ENCODE results near the gene GSS. TPM values are rescaled to one million over a fixed set of nuclear protein-coding genes. Genes with fewer than 3 reads are reported as not detected.

The GSS gene
- total RNA-seq, 1 experiment from 2014 or later, result 131 TPM

- POLR2A ChIA-PET (ENCODE audit: unreplicated experiment), result interaction anchor here (0.5 to 0.7 kb wide), 3 partner anchors 28 to 335 kb away, joined by 3 to 7 read pairs (median 4); no protein-coding TSS in a partner anchor
Observed at GRCh38 chr20:34983089-34983820, 27.6 kb upstream of the GSS start.

GRCh38 chr20:34982270-34983088 is 26.9 kb upstream of the GSS start:
- Histone ChIP-seq H3K4me2 (no peak overlapping the region), H4K20me1 (ENCODE audit: insufficient read depth) (no peaks in the 10 kb centered on the region), H3K4me3 (no peak overlapping the region), H3K36me3 (ENCODE audit: low read depth) (no peaks in the 10 kb centered on the region), H3F3A (ENCODE audit: insufficient read depth, low read depth) (no peaks in the 10 kb centered on the region), H3K27me3 (ENCODE audit: insufficient read depth, low read depth) (no peaks in the 10 kb centered on the region), H2AFZ (no peak overlapping the region), H3K9me3 (ENCODE audit: insufficient read depth, low read depth) (no peaks in the 10 kb centered on the region), H3K79me2 (ENCODE audit: low read depth) (no peaks in the 10 kb centered on the region), H3K4me1 (replicated peaks; ENCODE audit: insufficient read depth) (peaks cover 18% of the 10 kb centered on the region), H3K27ac (no peak overlapping the region), H3K9me2 (ENCODE audit: insufficient read depth) (no peaks in the 10 kb centered on the region)
- no peak for DNase-seq
- intact Hi-C loops (cut with micrococcal nuclease; ENCODE audit: unreplicated experiment), result loop anchor here (10.0 kb wide), 1 partner anchor 108 kb away; the partner anchor contains the start of genes ACSS2 and GGT7
- POLR2A ChIA-PET (ENCODE audit: unreplicated experiment), result no interaction called here
- CTCF ChIA-PET, result no interaction called here
- TF ChIP-seq CTCF (conservative IDR thresholded peaks at IDR 0.05) (no peak), EZH2 (IDR thresholded peaks at IDR 0.05; ENCODE audit: low read depth) (no peak)
- BruUV-seq (replicated peaks), result no TSS peak

More at GRCh38 chr20:34983089-34983820, 27.6 kb upstream of the GSS start:
- CTCF ChIA-PET, result no interaction called here
- Histone ChIP-seq H3K9me3 (ENCODE audit: insufficient read depth, low read depth) (no peaks in the 10 kb centered on the region), H3K4me1 (replicated peaks; ENCODE audit: insufficient read depth) (peaks cover 18% of the 10 kb centered on the region), H3K36me3 (ENCODE audit: low read depth) (no peaks in the 10 kb centered on the region), H3K9me2 (ENCODE audit: insufficient read depth) (no peaks in the 10 kb centered on the region), H3F3A (ENCODE audit: insufficient read depth, low read depth) (peaks cover 4% of the 10 kb centered on the region; the same call in 1 of the 2 replicates), H3K27me3 (ENCODE audit: insufficient read depth, low read depth) (no peaks in the 10 kb centered on the region), H3K4me2 (no peak overlapping the region), H2AFZ (no peak overlapping the region), H3K79me2 (ENCODE audit: low read depth) (no peaks in the 10 kb centered on the region), H3K27ac (no peak overlapping the region), H3K4me3 (no peak overlapping the region), H4K20me1 (ENCODE audit: insufficient read depth) (no peaks in the 10 kb centered on the region)
- no TSS peak for BruUV-seq (replicated peaks)
- no peak for TF ChIP-seq CTCF (conservative IDR thresholded peaks at IDR 0.05)
- TF ChIP-seq EZH2 (IDR thresholded peaks at IDR 0.05; ENCODE audit: low read depth), result no peak
- no peak for DNase-seq
- intact Hi-C loops (cut with micrococcal nuclease; ENCODE audit: unreplicated experiment), result loop anchor here (10.0 kb wide), 1 partner anchor 108 kb away; the partner anchor contains the start of genes ACSS2 and GGT7

- TF ChIP-seq EZH2 (IDR thresholded peaks at IDR 0.05; ENCODE audit: low read depth) (no peak), CTCF (conservative IDR thresholded peaks at IDR 0.05) (no peak)
- Histone ChIP-seq H3K79me2 (ENCODE audit: low read depth) (no peaks in the 10 kb centered on the region), H3K4me3 (no peak overlapping the region), H3K9me3 (ENCODE audit: insufficient read depth, low read depth) (no peaks in the 10 kb centered on the region), H3K4me1 (replicated peaks; ENCODE audit: insufficient read depth) (peaks cover 18% of the 10 kb centered on the region), H3K4me2 (no peak overlapping the region), H3K27ac (no peak overlapping the region), H4K20me1 (ENCODE audit: insufficient read depth) (no peaks in the 10 kb centered on the region), H3K27me3 (ENCODE audit: insufficient read depth, low read depth) (no peaks in the 10 kb centered on the region), H3F3A (ENCODE audit: insufficient read depth, low read depth) (no peaks in the 10 kb centered on the region; the same call in 1 of the 2 replicates), H3K9me2 (ENCODE audit: insufficient read depth) (no peaks in the 10 kb centered on the region), H3K36me3 (ENCODE audit: low read depth) (no peaks in the 10 kb centered on the region), H2AFZ (no peak overlapping the region)
- CTCF ChIA-PET, result no interaction called here
- BruUV-seq (replicated peaks), result no TSS peak
- POLR2A ChIA-PET (ENCODE audit: unreplicated experiment), result interaction anchor here (0.7 kb wide), 1 partner anchor 104 kb away, joined by 4 read pairs; the partner anchor contains the start of gene ACSS2
- intact Hi-C loops (cut with micrococcal nuclease; ENCODE audit: unreplicated experiment), result loop anchor here (10.0 kb wide), 1 partner anchor 106 kb away; the partner anchor contains the start of genes ACSS2 and GGT7
- DNase-seq, result no peak
Observed at GRCh38 chr20:34980543-34981233, 25.1 kb upstream of the GSS start.
